Right lobe of liver (tissue), 6 donors: ENCODE results near the gene PLOD3. TPM values are rescaled to one million over a fixed set of nuclear protein-coding genes. Genes with fewer than 3 reads are reported as not detected.

ENCODE experiments used
- ATAC-seq, 4 donors: fragments of 200-7000 bp; cut with Tn5 transposase; one replicate each; pipeline ENCODE4 v1.9.1; 2020; ENCODE audit warnings: mild to moderate bottlenecking in 4 of 4, moderate library complexity in 4 of 4
- DNase-seq, 3 donors: peaks; one replicate each; pipeline ENCODE4 v3.0.0-alpha.2; 2020
- H3K27ac ChIP-seq, 3 donors: fragments of 200-600 bp; one replicate each; pipeline ENCODE4 v1.8.0; 2022
- H3K27me3 ChIP-seq, 2 donors: fragments of 200-600 bp; one replicate each; pipeline ENCODE4 v1.8.0; 2022
- H3K36me3 ChIP-seq, 4 donors: fragments of 200-600 bp; sonication (generic) in 1 of 4; one replicate each; pipeline versions ENCODE4 v1.5.1 to v1.8.0; 2017 to 2022; ENCODE audit warnings: control low read depth in 1 of 4
- H3K4me1 ChIP-seq, 4 donors: fragments of 200-600 bp; sonication (generic) in 1 of 4; one replicate each; pipeline versions ENCODE4 v1.5.1 to v1.8.0; 2017 to 2022; ENCODE audit warnings: control low read depth in 1 of 4
- H3K4me3 ChIP-seq, 3 donors: fragments of 200-600 bp; one replicate each; pipeline ENCODE4 v1.8.0; 2022
- H3K9me3 ChIP-seq, 4 donors: fragments of 200-600 bp; sonication (generic) in 1 of 4; one replicate each; pipeline versions ENCODE4 v1.5.1 to v1.8.0; 2017 to 2022; ENCODE audit warnings: control low read depth in 1 of 4
- CTCF ChIP-seq, 4 donors: fragments of 200-600 bp in 3 of 4; fragments of 450-650 bp in 1 of 4; IDR thresholded peaks; one replicate each; pipeline versions ENCODE4 v1.5.1 to v1.8.0; 2016 to 2022; ENCODE audit warnings: antibody characterized with exemption in 4 of 4, mild to moderate bottlenecking in 2 of 4
- POLR2A ChIP-seq: fragments of 450-650 bp; IDR thresholded peaks from one replicate; pipeline ENCODE4 v1.6.1; 2017; ENCODE audit warnings: antibody characterized with exemption, mild to moderate bottlenecking
- WGBS: methylation state at CpG from one replicate; pipeline ENCODE4 v1.1.6; 2018; ENCODE audit warnings: low coverage, low lambda C conversion rate; ENCODE audit not compliant: insufficient coverage; ENCODE audit errors: missing lambda C conversion rate; 5-methylcytosine and 5-hydroxymethylcytosine counted together
- intact Hi-C, 2 donors: fragments of 100-400 bp; cut with DNase I; formaldehyde crosslinking; loops; one replicate each; pipeline versions ENCODE4 v1.11.2 to v1.14.1; 2022
- total RNA-seq, 6 experiments: library from RNA; depleted of rRNA in 2 of 6; stranded (reverse); fragments of >200 nt in 2 of 6; fragmentation: NEBNext Ultra II Directional in 3 of 6; extraction: Animal tissue kit (Norgen Biotek cat#: 25700) in 3 of 6; gene quantifications; one replicate each; pipeline versions ENCODE4 v1.1.0 to v1.2.4, GENCODE V29; 2016 to 2023
- donor health status: DM: no; HTN: yes; CAD: no.
- donor health status: DM: no; HTN: no; CAD: no.
- donor health status: DM: no; HTN: no; CAD: no.
- donor health status: DM: no; HTN: yes; CAD: no.
- donor health status: DM: no; HTN: yes; CAD: no.

PLOD3 gene
- total RNA-seq, 6 experiments from 2014 or later: 41.7 to 57.5 (median 54.3) TPM

GRCh38 chr7:101186844-101187428, 30.4 kb downstream of the PLOD3 start:
- ATAC-seq (no peak), DNase-seq (no peak)
- intact Hi-C loops: no loop called here
- Histone ChIP-seq H3K27ac (no peak overlapping the region), H3K4me3 (no peak overlapping the region), H3K4me1 (peaks cover 0 to under 1% (median 0%) of the 10 kb centered on the region in 4 donors), H3K27me3 (no peaks in the 10 kb centered on the region), H3K36me3 (no peaks in the 10 kb centered on the region), H3K9me3 (no peaks in the 10 kb centered on the region)
- WGBS: 61% methylated on average over 4 of the region's 4 CpGs
- no peak for TF ChIP-seq POLR2A

- H3K4me3 ChIP-seq: no peak overlapping the region
- H3K27ac ChIP-seq: no peak overlapping the region
- no peaks in the 10 kb centered on the region for H3K36me3 ChIP-seq
- ATAC-seq: no peak
- DNase-seq: no peak
- intact Hi-C loops: no loop called here
- no peaks in the 10 kb centered on the region for H3K4me1 ChIP-seq
- peaks cover 0 to under 1% of the 10 kb centered on the region in 2 donors for H3K27me3 ChIP-seq
- 65% methylated on average over 6 of the region's 6 CpGs for WGBS
- no peak for TF ChIP-seq POLR2A
- no peak for TF ChIP-seq CTCF (IDR thresholded peaks at IDR 0.05)
- H3K9me3 ChIP-seq: no peaks in the 10 kb centered on the region
Observed at GRCh38 chr7:101186194-101186593, 31.2 kb downstream of the PLOD3 start.

GRCh38 chr7:101185258-101185839, 32.0 kb downstream of the PLOD3 start:
- WGBS: 54% methylated on average over 4 of the region's 5 CpGs
- Histone ChIP-seq H3K27me3 (peaks cover 0 to 9% of the 10 kb centered on the region in 2 donors), H3K36me3 (no peaks in the 10 kb centered on the region), H3K9me3 (no peaks in the 10 kb centered on the region), H3K27ac (no peak overlapping the region), H3K4me3 (no peak overlapping the region), H3K4me1 (no peaks in the 10 kb centered on the region)
- intact Hi-C loops: no loop called here
- DNase-seq: no peak
- peak in 2 of 4 donors; percentile 28 to 62 for ATAC-seq
- no peak for TF ChIP-seq POLR2A
- TF ChIP-seq CTCF (IDR thresholded peaks at IDR 0.05): no peak

- H3K27me3 ChIP-seq: peaks cover 0 to 19% of the 10 kb centered on the region in 2 donors
- no peaks in the 10 kb centered on the region for H3K36me3 ChIP-seq
- no peaks in the 10 kb centered on the region for H3K4me1 ChIP-seq
- intact Hi-C loops: no loop called here
- WGBS: 0% methylated on average over 5 of the region's 56 CpGs
- no peak for TF ChIP-seq POLR2A
- TF ChIP-seq CTCF (IDR thresholded peaks at IDR 0.05): no peak
- DNase-seq (no peak), ATAC-seq (peak in 1 of 4 donors; percentile 16)
- H3K9me3 ChIP-seq: no peaks in the 10 kb centered on the region
- H3K27ac ChIP-seq: no peak within 1 kb of the TSS
- H3K4me3 ChIP-seq: no peak within 1 kb of the TSS
Observed at GRCh38 chr7:101180130-101180755, 37.1 kb downstream of the PLOD3 start, which contains the start of gene NAT16. NAT16 (minus strand) TSS chr7:101180293; CDS start chr7:101174807, 5,486 bp downstream.

- DNase-seq: no peak
- Histone ChIP-seq H3K4me3 (no peak overlapping the region), H3K27ac (no peak overlapping the region), H3K4me1 (no peaks in the 10 kb centered on the region), H3K36me3 (no peaks in the 10 kb centered on the region), H3K9me3 (no peaks in the 10 kb centered on the region), H3K27me3 (peaks cover 0 to 25% of the 10 kb centered on the region in 2 donors)
- WGBS: 0% methylated on average over 1 of the region's 27 CpGs
- intact Hi-C loops: no loop called here
- no peak for ATAC-seq
- TF ChIP-seq CTCF (IDR thresholded peaks at IDR 0.05) (no peak), POLR2A (no peak)
Observed at GRCh38 chr7:101179713-101180112, 37.7 kb downstream of the PLOD3 start.
